AG08396 (cell line): Measurements from ENCODE around the gene FXYD5.

Experiments
- DNase-seq: peaks from one replicate; pipeline ENCODE4 v3.0.0; 2012; ENCODE audit warnings: low spot score, mixed read lengths

The FXYD5 gene

DNA sequence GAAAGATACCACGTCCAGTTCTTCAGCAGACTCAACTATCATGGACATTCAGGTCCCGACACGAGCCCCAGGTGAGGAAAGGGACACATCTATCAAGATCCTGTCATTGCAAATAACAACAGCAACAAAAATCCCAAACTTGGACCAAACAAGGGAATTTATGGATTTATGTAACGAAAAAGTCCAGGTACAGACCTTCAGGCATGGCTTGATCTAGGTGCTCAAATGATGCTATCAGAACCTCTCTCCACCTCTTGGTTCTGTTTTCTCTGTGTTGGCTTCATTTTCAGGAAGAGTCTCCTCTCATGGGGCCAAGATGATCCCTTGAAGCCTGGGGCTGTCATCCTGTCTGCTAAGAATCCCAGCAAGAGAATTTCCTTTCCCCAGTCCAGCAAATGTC lies 2.9 kb downstream of the FXYD5 start:
- no peak for DNase-seq

DNA sequence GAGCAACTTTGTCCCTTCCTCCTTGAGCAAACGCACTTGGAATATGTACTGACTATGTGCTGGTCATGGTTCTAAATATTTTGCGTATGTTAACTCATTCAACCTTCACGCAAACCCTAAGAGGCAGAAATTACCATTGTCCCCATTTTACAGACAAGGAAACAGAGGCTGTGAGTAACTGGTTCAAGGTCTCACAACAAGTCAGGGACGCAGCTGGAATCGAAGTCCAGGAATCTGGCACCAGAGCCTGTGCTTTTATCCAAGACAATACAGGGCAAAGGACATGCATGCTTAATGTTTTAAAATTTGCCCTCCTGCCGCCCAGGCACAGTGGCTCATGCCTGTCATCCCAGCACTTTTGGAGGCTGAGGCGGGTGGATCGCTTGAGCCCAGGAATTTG lies 5.1 kb downstream of the FXYD5 start:
- DNase-seq, result no peak

DNA sequence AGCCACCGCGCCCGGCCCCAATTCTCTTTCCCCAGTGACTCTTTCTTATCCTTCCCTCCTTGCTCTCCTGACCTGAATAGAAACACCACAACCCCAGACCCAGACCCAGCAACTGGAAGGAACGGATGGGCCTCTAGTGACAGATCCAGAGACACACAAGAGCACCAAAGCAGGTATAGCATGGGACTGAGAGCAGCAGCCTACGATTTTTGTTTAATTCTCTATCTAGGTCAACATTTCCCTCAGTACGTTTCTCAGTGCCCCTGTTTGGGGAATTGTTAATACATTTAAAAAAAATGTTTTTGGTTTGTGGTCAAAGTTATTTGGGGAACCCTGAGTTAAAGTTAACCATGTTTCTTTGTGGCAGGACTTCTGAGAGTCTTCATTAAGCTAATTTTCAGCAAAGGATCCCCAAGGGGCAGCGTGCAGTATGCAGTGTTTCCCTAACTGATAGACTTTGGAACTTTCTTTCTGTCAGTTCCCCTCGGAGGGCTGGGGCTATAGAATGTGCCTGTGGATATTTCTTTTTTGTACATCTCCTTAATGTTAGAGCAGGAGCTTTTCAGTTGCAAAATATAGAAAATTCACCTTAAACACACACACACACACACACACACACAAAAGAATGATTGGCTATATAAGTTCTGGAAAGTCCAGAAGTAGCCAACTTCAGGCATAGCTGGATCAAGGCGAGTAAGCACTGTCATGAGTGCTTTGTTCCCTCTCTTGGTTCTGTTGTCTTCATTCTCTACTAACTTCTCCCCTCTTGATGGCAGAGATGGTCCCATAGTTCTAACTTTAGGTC lies 6.3 kb downstream of the FXYD5 start:
- no peak for DNase-seq

DNA sequence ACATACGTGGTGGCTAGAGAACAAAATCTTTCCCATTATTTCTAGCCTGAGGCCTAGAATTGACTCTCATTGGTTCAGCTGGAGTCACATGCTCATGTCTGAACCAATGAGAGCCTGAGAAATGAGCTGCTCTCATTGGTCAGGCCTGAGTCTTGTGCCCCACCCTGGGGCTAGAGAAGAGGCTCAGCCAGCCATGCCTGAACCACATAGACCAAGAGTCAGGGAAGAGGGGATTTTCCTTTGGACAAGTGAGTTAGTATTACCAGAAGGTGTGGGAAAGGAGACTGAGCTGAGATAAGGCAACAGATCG lies 6.9 kb downstream of the FXYD5 start:
- no peak for DNase-seq

DNA sequence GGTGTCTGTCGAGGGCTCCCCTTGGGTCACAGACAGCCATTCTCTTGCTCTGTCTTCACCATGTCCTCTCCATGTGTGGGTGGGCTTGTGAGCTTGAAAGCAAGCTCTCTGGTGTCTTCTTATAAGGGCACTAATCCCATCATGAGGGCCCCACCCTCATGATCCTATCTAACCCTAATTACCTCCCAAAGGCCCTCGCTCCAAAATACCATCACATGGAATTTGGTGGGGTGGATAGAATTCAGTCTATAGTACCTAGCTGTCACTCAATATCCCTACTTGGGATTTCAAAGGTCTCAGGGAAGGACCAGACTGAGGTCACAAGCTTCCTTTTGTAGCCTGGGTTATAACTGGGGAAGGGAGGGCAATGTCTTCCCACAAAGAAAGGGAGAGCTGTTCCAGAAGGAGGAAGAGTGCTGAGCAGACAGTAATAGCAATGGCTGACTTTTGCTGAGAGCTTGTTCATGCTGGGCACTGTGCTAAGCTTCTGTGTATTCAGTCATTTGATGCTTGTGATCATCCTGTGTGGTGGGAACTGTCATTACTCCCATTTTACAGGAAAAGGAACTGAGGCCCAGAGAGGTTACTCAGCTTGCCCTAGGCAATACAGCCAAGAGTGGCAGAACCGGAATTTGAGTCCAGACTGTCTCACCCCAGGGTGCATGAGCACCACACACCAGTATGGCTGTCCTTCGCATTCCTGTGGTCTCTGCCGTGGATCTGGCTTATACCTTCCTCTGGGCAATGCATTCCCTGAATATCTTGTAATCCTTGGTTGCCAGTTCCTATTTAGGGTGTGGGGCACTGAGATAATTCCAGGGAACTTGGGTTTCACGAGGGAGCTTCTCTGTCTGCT lies 8.2 kb downstream of the FXYD5 start:
- DNase-seq, result no peak

DNA sequence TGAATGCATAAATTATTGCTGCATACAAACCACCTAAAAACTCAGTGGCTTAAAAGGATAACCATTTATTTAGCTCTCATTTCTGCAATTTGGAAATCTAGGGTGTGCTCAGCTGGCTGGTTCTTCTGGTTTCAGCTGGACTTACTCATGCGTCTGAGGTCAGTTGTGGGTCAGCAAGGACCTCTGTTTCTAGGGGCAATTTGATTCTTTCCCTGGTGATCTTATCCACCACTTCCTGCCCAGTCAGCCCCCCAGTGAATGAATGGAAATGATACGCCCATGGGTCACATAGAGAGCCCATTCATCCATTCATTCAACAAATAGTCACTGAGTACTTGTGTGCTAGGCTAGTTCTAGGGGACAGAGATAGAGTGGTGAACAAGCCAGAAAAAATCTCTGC lies 9.9 kb downstream of the FXYD5 start:
- no peak for DNase-seq

DNA sequence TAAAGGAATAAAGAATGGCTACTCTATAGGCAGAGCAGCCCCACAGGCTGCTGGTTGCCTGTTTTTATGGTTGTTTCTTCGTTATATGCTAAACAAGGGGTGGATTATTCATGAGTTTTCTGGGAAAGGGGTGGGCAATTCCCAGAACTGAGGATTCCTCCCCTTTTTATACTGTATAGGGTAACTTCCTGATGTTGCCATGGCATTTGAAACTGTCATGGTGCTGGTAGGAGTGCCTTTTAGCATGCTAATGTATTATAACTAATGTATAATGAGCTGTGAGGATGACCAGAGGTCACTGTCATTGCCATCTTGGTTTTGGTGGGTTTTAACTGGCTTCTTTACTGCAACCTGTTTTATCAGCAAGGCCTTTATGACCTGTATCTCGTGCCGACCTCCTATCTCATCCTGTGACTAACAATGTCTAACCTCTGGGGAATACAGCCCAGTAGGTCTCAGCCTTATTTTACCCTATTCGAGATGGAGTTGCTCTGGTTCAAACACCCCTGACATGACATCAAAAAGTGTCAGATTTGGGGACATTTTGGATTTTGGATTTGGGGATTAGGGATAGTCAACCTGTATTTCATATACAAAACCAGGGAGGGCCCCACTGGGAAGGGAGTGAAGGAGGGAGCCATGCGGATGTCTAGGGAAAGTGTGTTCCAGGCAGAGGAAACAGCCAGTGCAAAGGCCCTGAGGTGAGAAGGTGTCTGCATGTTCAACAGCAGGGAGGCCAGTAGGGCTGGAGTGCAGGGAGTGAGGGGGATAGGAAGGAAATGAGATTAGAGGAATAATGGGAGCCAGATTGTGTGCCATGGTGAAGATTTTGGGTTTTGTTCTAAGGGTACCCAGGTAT lies 10.9 kb downstream of the FXYD5 start:
- DNase-seq, result no peak

DNA sequence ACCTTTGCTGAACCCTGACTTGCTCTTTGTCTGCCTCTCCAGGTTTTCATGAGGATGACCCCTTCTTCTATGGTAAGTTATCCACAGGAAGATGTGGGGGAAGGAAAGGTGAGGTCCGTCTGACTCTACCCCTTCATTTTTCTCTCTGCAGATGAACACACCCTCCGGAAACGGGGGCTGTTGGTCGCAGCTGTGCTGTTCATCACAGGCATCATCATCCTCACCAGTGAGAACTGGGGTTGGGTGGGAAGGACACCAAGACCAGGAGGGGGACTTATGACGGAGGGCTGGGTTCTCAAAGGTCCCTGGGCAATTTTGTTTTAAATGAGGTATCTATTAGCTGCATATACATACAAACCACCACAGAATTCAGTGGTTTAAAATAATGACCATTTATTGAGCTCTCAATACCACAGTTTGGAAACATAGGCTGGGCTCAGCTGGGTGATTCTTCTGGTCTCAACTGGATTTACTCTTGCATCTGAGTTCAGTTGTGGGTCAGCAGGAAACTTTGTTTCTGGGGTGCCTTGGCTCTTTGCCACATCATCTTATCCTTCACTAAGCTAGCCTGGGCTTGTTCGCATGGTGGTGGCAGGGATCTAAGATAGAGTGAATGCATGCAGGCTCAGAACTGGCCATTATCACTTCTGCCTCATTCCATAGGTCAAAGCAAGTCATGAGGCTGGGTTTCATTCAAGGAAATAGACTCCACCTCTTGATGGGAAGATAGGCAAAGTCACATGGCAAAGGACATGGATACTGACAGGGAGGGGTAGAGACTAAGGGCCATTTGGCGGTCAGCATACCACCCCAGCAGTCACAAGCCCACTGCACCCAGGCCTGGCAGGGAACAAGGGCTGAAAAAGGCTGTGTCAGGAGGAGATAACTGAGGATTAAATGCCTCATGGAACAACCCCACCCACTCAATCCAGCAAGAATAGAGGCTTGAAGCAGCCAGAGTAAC lies 11.8 kb downstream of the FXYD5 start:
- no peak for DNase-seq

DNA sequence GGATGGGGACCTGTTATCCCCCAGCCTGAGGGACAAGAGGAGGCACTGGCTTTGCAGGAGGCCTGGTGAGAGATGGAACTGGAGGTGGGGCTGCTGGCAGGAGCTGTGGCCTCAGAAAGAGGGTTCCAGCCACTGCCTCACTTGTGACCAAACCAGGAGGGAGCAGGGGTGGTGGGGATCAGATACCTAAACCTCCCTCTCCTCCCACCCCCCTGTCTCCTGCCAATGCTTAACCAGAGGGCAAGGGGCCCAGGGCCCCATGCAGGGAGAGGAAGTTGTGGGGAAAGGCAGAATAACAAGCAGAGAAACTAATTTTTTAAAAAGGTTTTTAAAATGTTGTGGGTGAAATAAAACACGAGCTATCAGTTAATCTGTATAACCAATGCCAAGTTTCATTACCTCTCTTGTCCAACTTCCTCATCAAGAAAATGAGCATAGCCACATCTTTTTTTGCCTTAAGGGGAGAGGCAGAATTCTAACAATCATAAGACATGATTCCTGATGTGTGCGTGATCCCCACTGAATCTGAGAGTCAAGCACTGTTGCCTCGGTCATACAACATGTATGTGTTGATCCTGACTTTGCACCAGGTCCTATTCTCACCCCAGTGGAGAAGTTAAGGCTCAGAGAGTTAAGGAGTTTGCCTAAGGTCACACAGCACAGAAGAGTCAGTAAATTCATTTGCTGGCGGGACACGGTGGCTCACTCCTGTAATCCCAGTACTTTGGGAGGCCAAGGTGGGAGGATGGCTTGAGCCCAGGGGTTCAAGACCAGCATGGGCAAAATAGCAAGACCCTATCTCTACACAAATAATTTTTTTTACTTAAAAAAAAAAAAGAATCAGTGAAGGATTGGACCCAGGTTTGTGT lies 12.9 kb downstream of the FXYD5 start:
- no peak for DNase-seq

DNA sequence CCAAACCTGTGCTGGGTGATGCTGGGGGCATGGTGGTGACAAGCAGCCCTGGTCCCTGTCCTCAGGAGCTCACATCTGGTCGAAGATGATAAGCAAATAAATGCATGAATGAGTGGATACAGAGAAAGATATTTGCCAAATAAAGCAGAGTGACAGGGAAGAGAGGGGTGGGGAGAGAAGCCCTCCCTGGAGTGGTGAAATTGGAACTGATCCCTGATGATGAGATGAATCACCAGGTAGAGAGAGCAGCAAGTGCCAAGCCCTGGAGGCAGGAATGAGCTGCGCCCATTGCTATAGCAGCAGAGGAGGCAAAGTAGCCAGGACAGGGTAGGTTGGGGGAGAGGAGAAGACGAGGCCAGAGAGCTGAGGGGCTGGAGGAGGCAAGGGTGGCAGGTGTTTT lies 13.7 kb downstream of the FXYD5 start:
- DNase-seq, result no peak

DNA sequence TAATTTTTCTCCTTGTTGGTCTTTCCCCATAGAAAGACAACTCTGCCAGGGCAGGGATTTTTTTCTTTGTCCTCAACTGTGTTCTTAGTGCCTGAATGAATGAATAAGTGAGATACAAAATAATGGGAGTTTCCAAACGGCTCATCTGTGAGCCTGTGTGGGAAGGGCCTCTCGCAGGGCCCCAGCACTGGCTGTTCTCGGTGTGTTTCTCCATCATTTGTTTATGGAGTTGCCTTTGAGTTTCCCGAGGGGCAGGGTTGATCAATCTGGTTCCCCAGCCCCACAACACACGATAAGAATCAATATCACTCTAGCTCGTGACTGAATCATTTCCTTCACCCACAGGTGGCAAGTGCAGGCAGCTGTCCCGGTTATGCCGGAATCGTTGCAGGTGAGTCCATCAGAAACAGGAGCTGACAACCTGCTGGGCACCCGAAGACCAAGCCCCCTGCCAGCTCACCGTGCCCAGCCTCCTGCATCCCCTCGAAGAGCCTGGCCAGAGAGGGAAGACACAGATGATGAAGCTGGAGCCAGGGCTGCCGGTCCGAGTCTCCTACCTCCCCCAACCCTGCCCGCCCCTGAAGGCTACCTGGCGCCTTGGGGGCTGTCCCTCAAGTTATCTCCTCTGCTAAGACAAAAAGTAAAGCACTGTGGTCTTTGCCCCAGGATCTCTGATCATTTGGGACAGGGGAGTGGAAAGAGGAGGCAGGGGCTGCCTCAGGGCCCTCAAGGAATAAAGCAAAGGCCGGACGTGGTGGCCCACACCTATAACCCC lies 14.9 kb downstream of the FXYD5 start:
- no peak for DNase-seq

DNA sequence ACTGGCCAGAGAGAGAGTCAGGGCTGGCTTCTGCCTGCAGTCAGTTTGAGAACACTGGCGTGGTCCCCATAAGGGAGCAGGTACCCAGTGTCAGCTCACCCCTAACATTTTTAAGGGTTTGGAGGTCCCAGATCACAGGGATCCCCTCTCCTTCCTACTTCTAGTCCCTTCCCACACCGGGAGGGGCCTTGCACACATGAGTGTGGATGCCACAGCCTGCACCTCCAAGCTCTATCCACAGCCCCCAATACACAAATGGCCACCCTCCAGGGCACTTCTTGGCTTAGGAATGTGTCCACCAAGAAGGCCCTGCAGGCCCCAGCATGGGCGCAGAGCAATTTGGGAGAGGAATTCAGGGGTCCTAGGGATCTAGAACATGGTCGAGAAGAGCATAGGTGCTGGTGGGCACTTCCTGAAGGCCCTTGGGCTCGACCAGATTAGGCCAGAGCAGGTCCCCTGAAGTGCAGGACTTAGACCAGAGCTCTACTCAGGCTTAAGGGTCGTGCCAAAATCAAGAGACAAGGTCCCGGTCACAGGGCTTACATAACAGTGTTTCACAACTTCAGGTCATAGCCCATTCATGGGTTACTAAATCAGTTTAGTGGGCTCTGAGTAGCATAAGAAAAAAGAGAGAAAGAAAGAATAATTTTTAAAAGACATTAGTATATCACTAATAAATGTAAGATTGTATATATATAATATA lies 16.0 kb downstream of the FXYD5 start:
- DNase-seq, result no peak

DNA sequence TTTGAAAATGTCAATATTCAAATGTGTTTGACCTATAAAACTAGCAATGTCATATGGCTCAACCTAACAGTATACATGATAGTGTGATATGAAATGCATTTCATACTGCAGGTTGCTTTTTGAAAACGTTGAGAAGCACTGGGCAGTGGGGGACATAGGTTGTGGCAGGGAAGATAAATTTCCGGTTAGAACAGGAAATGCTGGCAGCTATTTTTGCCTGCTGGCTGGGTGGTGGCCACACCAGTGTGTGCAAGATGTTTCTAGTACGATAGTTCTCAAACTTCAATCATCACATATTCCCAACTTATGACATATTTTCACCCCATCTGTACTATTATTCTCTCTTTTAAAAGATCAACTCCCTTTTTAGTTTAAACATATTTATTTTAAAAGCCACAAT lies 17.2 kb downstream of the FXYD5 start:
- DNase-seq, result no peak

DNA sequence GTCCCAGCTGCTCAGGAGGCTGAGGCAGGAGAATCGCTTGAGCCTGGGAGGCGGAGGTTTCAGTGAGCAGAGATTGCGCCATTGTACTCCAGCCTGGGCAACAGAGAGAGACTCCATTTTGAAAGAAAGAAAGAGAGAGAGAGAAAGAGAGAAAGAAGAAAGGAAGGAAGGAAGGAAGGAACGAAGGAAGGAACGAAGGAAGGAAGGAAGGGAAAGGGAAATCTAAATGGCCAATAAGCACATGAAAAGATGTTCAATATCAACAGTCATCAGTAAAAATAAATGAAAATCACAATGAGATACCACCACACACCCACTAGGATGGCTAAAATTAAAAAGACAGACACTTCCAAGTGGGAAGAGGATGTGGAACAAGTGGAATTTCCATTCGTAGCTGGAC lies 19.7 kb downstream of the FXYD5 start:
- no peak for DNase-seq

DNA sequence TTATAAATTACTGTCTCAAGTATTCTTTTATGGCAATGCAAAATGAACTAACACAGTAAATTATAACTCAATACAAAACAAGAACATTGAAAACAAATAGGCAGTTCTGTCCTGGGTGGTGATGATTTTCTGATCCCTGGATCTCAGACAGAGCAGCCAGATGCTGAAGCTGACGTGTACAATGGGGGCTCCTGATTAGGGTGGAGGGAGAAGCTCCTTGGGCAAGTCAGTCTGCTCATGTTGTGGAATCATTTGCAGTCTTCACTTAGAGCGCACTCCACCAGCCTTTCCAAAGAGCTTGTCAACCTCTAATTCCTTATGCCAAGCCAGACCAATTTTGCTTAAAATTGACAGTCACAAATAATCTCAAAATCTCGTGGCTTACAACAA lies 21.6 kb downstream of the FXYD5 start:
- DNase-seq, result no peak

DNA sequence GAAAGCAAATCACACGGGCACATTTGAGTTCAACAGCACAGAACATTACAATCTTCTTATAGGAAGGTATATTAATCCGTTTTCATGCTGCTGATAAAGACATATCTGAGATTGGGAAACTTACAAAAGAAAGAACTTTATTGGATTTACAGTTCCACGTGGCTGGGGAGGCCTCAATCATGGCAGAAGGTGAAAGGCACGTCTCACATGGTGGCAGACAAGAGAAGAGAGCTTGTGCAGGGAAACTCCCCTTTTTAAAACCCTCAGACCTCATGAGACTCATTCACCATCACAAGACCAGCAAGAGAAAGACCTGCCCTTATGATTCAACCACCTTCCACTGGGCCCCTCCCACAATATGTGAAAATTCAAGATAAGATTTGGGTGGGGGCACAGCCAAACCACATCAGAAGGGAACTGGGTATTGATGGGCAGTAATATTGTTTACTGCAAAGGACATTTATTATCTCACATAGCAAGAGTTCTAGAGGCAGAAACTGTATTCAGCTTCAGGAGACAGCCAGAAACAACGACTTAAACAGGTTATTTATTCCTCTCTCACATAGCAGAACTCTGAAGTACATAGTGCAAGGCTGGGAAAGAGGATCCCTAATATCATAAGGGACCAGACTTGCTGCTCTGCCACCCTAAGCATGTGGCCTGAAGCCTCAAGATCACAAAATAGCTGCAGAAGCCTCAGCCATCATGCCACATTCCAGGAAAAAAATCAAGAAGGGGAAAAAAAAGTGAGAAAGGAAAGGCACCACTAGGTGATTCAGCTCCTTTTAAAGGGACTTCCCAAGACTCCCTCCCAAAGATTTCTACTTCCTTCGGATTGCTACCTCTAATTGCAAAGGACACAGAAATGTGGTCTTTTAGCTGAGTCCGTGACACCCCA lies 23.1 kb downstream of the FXYD5 start:
- no peak for DNase-seq

DNA sequence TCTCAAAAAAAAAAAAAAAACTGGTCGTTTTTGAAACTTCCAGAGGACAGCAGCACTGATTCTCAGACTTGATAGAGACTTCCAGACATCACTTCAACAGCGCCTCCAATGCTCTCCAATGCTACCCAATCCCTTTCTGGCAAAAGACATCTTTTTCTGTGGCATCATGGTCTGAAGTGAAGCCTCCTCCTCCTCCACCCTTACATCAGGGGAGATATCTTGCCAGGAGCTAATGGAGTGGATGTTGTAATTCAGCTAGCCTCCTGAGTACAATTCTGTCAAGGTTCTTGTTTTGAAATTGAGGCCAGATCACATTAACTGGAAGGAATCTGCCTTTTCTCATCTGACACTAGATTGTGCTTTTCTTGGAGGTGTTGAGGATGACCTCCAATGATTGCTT lies 24.2 kb downstream of the FXYD5 start:
- no peak for DNase-seq

DNA sequence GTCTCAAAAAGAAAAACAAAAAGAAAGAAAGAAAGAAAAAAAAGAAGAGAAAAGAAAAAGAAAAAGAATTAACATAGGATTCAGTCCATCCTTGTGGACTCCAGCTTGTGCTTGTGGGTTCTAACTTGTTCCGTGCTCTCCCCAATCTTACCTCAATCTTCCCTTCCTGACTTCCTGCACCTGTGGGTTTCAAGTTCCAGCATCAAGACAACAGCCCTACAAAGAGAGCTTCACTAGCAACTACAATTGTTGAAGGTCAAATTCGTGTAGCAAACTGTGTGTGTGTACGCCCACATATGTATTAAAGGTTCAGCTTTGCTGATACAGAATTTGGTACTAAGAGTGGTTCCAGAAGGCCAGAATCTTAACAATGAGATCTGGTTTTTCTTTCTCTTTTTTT lies 25.3 kb downstream of the FXYD5 start:
- no peak for DNase-seq
